ENCODE measurements around the gene VOPP1. TPM values are rescaled to one million over a fixed set of nuclear protein-coding genes. Genes with fewer than 3 reads are reported as not detected.
A peak's percentile ranks its signal among the peaks of the same experiment; 100 is the strongest.

The VOPP1 gene
- total RNA-seq, 1 donor from 2014 or later = 90.6 TPM

- Mint-ChIP-seq H3K27ac (no peak overlapping the region), H3K9me3 (no peaks in the 10 kb centered on the region), H3K4me1 (peaks cover 29% of the 10 kb centered on the region), H3K27me3 (no peaks in the 10 kb centered on the region), H3K4me3 (no peak overlapping the region), H3K36me3 (ENCODE audit: low read depth) (peaks cover 47% of the 10 kb centered on the region)
- intact Hi-C loops (cut with micrococcal nuclease) = no loop called here
- no peak for DNase-seq
These were observed 72.1 kb downstream of the VOPP1 start for GRCh38 chr7:55500117-55500756.

- Mint-ChIP-seq H3K4me3 (no peak overlapping the region), H3K27ac (no peak overlapping the region), H3K36me3 (ENCODE audit: low read depth) (peaks cover 44% of the 10 kb centered on the region), H3K9me3 (no peaks in the 10 kb centered on the region), H3K27me3 (no peaks in the 10 kb centered on the region), H3K4me1 (peaks cover 24% of the 10 kb centered on the region)
- intact Hi-C loops (cut with micrococcal nuclease) = no loop called here
- DNase-seq = no peak
These were observed 72.7 kb downstream of the VOPP1 start for GRCh38 chr7:55499591-55499990.

DNA sequence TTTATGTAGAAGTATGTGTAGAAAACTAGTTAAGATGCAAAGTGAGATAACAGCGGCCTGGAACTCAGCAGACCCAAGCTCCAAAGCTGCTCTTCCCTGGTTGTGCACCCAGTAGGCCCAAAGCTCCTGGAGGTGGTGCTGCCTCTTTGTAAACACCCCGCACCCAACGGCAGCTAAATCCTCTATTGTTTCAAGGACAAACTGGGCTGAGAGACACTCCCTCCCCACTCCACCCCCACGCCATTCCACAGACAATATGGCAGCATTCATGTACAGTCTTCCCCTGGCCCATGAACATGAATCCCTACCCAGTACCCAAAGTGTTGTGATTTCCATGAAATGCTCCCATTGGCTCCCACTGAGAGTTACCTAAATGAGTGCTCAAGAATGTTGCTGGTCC is 73.5 kb downstream of the VOPP1 start:
- no peaks in the 10 kb centered on the region for H3K27me3 Mint-ChIP-seq

DNA sequence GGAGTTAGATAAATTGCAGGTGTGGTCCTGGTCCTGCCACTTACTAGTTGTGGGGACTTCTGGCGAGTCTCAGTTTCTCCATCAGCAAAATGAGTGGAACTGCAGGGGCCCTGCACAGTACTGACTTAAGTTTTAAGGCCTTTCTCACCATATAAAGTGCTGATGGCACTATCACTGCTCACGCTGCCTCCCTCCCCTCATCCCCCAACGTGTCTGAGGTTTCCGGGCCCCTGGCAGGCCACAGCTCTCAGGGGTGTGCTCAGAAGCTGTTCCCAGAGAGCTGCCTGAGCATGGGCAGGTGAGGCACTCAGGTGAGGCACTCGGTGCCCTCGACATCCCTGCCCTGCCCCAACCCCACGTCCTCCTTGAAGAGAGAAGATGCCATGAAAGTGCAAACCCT is 74.2 kb downstream of the VOPP1 start:
- Mint-ChIP-seq H3K36me3 (ENCODE audit: low read depth) (peaks cover 48% of the 10 kb centered on the region), H3K27me3 (no peaks in the 10 kb centered on the region), H3K4me3 (no peak overlapping the region), H3K27ac (peak overlapping the region; percentile 25), H3K4me1 (peaks cover 24% of the 10 kb centered on the region), H3K9me3 (no peaks in the 10 kb centered on the region)
- DNase-seq = no peak
- intact Hi-C loops (cut with micrococcal nuclease) = no loop called here

More for the DNA sequence above, 73.5 kb downstream of the VOPP1 start:
- no peak for DNase-seq
- Mint-ChIP-seq H3K36me3 (ENCODE audit: low read depth) (peaks cover 46% of the 10 kb centered on the region), H3K9me3 (no peaks in the 10 kb centered on the region), H3K4me1 (peaks cover 24% of the 10 kb centered on the region), H3K27ac (peak overlapping the region; percentile 29), H3K4me3 (no peak overlapping the region)
- intact Hi-C loops (cut with micrococcal nuclease) = no loop called here

DNA sequence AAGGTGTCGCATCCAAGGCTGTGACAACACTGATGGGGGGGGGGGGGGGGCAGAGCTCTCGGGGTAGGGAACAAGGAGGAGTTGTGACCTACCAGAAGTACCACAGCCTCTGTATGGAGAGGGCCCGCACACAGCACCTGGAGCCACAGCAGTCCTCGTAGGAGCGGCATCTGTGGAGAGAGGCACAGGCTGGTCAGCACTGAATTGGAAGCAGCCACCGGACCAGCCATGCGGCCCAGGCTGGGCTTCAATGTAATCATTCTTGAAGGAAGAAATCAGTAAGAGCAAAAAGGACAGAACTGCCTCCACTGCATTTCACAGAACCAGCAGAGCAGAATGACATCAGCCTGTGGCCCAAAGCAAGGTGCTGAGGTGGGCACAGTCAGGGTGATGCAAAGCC is 74.8 kb downstream of the VOPP1 start:
- intact Hi-C loops (cut with micrococcal nuclease) = no loop called here
- no peaks in the 10 kb centered on the region for H3K27me3 Mint-ChIP-seq
- H3K9me3 Mint-ChIP-seq = no peaks in the 10 kb centered on the region
- H3K36me3 Mint-ChIP-seq (ENCODE audit: low read depth) = peaks cover 48% of the 10 kb centered on the region
- H3K4me3 Mint-ChIP-seq = no peak overlapping the region
- H3K27ac Mint-ChIP-seq = no peak overlapping the region
- peaks cover 27% of the 10 kb centered on the region for H3K4me1 Mint-ChIP-seq
- no peak for DNase-seq

DNA sequence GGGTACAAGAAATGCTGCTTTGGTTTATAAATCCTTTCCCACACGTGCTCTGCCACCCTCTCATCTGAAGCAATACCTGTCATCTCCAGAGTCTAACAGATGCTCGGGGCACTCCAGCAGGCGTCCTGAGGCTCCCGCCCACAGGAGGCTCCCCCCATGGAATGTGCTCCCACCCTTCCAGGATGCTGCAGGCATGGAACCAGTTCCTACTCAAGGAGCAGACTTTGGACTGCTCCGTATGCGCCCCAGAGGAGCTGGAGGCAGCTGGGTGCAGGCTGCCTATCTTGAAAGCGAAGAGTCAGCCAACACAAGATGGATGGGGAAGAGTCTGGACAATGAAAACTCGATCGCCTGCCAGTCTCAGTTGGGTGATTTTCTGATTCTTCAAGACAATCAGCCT is 75.4 kb downstream of the VOPP1 start:
- DNase-seq = no peak
- H3K27me3 Mint-ChIP-seq = no peaks in the 10 kb centered on the region
- no peak overlapping the region for H3K27ac Mint-ChIP-seq
- intact Hi-C loops (cut with micrococcal nuclease) = no loop called here
- H3K36me3 Mint-ChIP-seq (ENCODE audit: low read depth) = peaks cover 50% of the 10 kb centered on the region
- peaks cover 25% of the 10 kb centered on the region for H3K4me1 Mint-ChIP-seq
- no peak overlapping the region for H3K4me3 Mint-ChIP-seq
- H3K9me3 Mint-ChIP-seq = no peaks in the 10 kb centered on the region

GRCh38 chr7:55494951-55495350 is 77.4 kb downstream of the VOPP1 start:
- peak overlapping the region; percentile 6 for H3K27ac Mint-ChIP-seq
- H3K27me3 Mint-ChIP-seq = no peaks in the 10 kb centered on the region
- intact Hi-C loops (cut with micrococcal nuclease) = no loop called here
- no peaks in the 10 kb centered on the region for H3K9me3 Mint-ChIP-seq
- peaks cover 23% of the 10 kb centered on the region for H3K4me1 Mint-ChIP-seq
- H3K4me3 Mint-ChIP-seq = no peak overlapping the region
- DNase-seq = no peak
- H3K36me3 Mint-ChIP-seq (ENCODE audit: low read depth) = peaks cover 59% of the 10 kb centered on the region

DNA sequence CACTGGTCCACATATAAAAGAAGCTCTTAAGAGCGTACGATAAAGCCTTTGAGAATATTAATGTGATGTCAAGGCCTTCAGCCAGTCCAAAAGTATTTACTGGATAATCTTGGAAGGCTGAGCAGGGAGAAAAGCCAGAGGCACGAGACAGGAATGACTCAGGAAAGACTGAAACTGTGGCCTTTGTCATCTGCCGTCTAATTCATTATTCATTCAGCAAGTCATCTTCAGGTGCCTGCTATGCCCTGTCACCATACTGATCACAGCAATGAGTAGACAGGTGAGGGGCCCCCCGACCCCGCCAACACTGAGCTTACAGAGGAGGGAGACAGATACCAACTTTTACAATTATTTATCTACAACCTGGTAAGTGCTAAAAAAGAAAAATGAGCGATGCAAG is 78.9 kb downstream of the VOPP1 start:
- H3K4me3 Mint-ChIP-seq = no peak overlapping the region
- no peaks in the 10 kb centered on the region for H3K27me3 Mint-ChIP-seq
- no peak for DNase-seq
- intact Hi-C loops (cut with micrococcal nuclease) = no loop called here
- peaks cover 63% of the 10 kb centered on the region for H3K36me3 Mint-ChIP-seq (ENCODE audit: low read depth)
- no peaks in the 10 kb centered on the region for H3K9me3 Mint-ChIP-seq
- peaks cover 29% of the 10 kb centered on the region for H3K4me1 Mint-ChIP-seq
- H3K27ac Mint-ChIP-seq = peak overlapping the region; percentile 67

- Mint-ChIP-seq H3K9me3 (no peaks in the 10 kb centered on the region), H3K36me3 (ENCODE audit: low read depth) (peaks cover 73% of the 10 kb centered on the region), H3K27ac (no peak overlapping the region), H3K4me1 (peaks cover 40% of the 10 kb centered on the region), H3K4me3 (no peak overlapping the region), H3K27me3 (no peaks in the 10 kb centered on the region)
- DNase-seq = no peak
- intact Hi-C loops (cut with micrococcal nuclease) = no loop called here
These were observed 81.0 kb downstream of the VOPP1 start for GRCh38 chr7:55491346-55491745.

GRCh38 chr7:55490099-55490498 is 82.2 kb downstream of the VOPP1 start:
- H3K27ac Mint-ChIP-seq = peak overlapping the region; percentile 53
- no peaks in the 10 kb centered on the region for H3K27me3 Mint-ChIP-seq
- H3K36me3 Mint-ChIP-seq (ENCODE audit: low read depth) = peaks cover 77% of the 10 kb centered on the region
- DNase-seq = no peak
- intact Hi-C loops (cut with micrococcal nuclease) = no loop called here
- no peaks in the 10 kb centered on the region for H3K9me3 Mint-ChIP-seq
- no peak overlapping the region for H3K4me3 Mint-ChIP-seq
- peaks cover 44% of the 10 kb centered on the region for H3K4me1 Mint-ChIP-seq

GRCh38 chr7:55489552-55489951 is 82.8 kb downstream of the VOPP1 start:
- H3K27me3 Mint-ChIP-seq = no peaks in the 10 kb centered on the region
- no peaks in the 10 kb centered on the region for H3K9me3 Mint-ChIP-seq
- H3K4me3 Mint-ChIP-seq = no peak overlapping the region
- peaks cover 49% of the 10 kb centered on the region for H3K4me1 Mint-ChIP-seq
- H3K27ac Mint-ChIP-seq = peak overlapping the region; percentile 53
- intact Hi-C loops (cut with micrococcal nuclease) = no loop called here
- peaks cover 77% of the 10 kb centered on the region for H3K36me3 Mint-ChIP-seq (ENCODE audit: low read depth)
- DNase-seq = no peak

GRCh38 chr7:55488804-55489340 is 83.4 kb downstream of the VOPP1 start:
- Mint-ChIP-seq H3K27ac (peak overlapping the region; percentile 67), H3K9me3 (no peaks in the 10 kb centered on the region), H3K4me3 (no peak overlapping the region), H3K27me3 (no peaks in the 10 kb centered on the region), H3K4me1 (peaks cover 55% of the 10 kb centered on the region), H3K36me3 (ENCODE audit: low read depth) (peaks cover 81% of the 10 kb centered on the region)
- intact Hi-C loops (cut with micrococcal nuclease) = no loop called here
- no peak for DNase-seq

DNA sequence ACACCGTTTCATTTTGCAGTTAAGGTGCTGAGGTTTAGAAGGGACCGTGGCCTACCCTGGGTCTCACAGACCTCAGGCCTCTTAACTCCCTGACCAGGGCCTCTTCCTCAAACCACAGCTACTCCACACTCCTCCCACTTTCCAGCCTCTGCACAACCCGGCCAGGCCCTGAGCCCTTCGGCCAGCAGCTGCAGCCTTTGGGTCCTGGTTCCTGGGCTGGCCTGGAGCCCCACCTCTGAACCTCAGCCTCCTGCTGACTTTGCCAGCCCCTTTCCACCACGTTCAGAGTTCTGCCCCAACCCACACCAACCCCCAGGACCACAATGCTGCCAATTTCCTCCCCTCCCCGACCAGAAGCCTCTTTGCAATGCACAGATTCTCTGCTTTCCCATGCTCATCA is 84.1 kb downstream of the VOPP1 start:
- no peak for DNase-seq
- Mint-ChIP-seq H3K4me3 (no peak overlapping the region), H3K9me3 (no peaks in the 10 kb centered on the region), H3K4me1 (peaks cover 58% of the 10 kb centered on the region), H3K27ac (peak overlapping the region; percentile 67), H3K36me3 (ENCODE audit: low read depth) (peaks cover 79% of the 10 kb centered on the region), H3K27me3 (no peaks in the 10 kb centered on the region)
- intact Hi-C loops (cut with micrococcal nuclease) = no loop called here

GRCh38 chr7:55486991-55487390 is 85.3 kb downstream of the VOPP1 start:
- Mint-ChIP-seq H3K27me3 (no peaks in the 10 kb centered on the region), H3K27ac (no peak overlapping the region), H3K36me3 (ENCODE audit: low read depth) (peaks cover 71% of the 10 kb centered on the region)

GRCh38 chr7:55486192-55486590 is 86.1 kb downstream of the VOPP1 start:
- H3K4me3 Mint-ChIP-seq = no peak overlapping the region
- DNase-seq = no peak
- H3K9me3 Mint-ChIP-seq = no peaks in the 10 kb centered on the region
- intact Hi-C loops (cut with micrococcal nuclease) = no loop called here
- peaks cover 59% of the 10 kb centered on the region for H3K4me1 Mint-ChIP-seq
- H3K36me3 Mint-ChIP-seq (ENCODE audit: low read depth) = peaks cover 63% of the 10 kb centered on the region
- peak overlapping the region; percentile 20 for H3K27ac Mint-ChIP-seq
- no peaks in the 10 kb centered on the region for H3K27me3 Mint-ChIP-seq

More at GRCh38 chr7:55486991-55487390, 85.3 kb downstream of the VOPP1 start:
- Mint-ChIP-seq H3K4me1 (peaks cover 57% of the 10 kb centered on the region), H3K4me3 (no peak overlapping the region), H3K9me3 (no peaks in the 10 kb centered on the region)
- intact Hi-C loops (cut with micrococcal nuclease) = no loop called here
- DNase-seq = no peak
